Activated naive CD8-positive, alpha-beta T cell treated with anti-CD3 and anti-CD28 coated beads for 36 hours (primary cell): ENCODE results near the gene RASGEF1B. TPM values are rescaled to one million over a fixed set of nuclear protein-coding genes. Genes with fewer than 3 reads are reported as not detected.
A peak's percentile ranks its signal among the peaks of the same experiment; 100 is the strongest.
"Not testable (repeated sequence)": the region's sequence is repeated elsewhere in the genome, so short reads cannot be mapped to it uniquely, and the experiment has no call there.

Experiments
- DNase-seq: peaks from one replicate; pipeline ENCODE4 v3.0.0; 2021
- H3K27ac Mint-ChIP-seq: one replicate; pipeline ENCODE4 v1.8.0; 2022; ENCODE audit warnings: mild to moderate bottlenecking, moderate library complexity, mixed read lengths
- H3K27me3 Mint-ChIP-seq: one replicate; pipeline ENCODE4 v1.8.0; 2022; ENCODE audit warnings: mild to moderate bottlenecking, mixed read lengths
- H3K36me3 Mint-ChIP-seq: one replicate; pipeline ENCODE4 v1.8.0; 2021; ENCODE audit warnings: mild to moderate bottlenecking, mixed read lengths
- H3K4me1 Mint-ChIP-seq: one replicate; pipeline ENCODE4 v1.8.0; 2021; ENCODE audit warnings: mixed read lengths
- H3K4me3 Mint-ChIP-seq: one replicate; pipeline ENCODE4 v1.8.0; 2022; ENCODE audit warnings: mild to moderate bottlenecking, moderate library complexity, mixed read lengths
- H3K9me3 Mint-ChIP-seq: one replicate; pipeline ENCODE4 v1.8.0; 2022; ENCODE audit warnings: mixed read lengths
- total RNA-seq, 2 experiments: library from RNA; stranded (reverse); gene quantifications; one replicate each; pipeline ENCODE4 v1.2.3, GENCODE V29; 2021

Gene RASGEF1B
- total RNA-seq, 2 experiments from 2014 or later, result 6.7 to 6.9 TPM

DNA sequence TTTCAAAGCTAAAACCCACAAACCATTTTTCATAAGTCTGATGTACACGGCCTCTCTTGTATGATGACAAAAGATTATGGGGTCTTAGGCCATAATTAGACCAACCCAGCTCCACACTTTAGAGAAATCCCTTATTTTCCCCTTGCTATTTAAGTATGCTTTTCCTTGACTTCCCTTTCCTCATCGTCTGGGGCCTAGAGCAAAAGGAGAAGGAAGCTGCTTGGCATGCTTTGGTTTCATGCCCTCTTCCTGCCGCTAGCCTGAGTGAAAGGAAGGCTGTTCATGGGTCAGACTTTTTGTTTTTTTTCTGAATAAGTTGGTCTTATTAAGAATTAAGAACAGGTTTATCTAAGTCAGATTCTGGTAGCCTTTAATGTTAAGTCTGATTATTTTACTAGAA, 10.6 kb upstream of the RASGEF1B start:
- Mint-ChIP-seq H3K9me3 (peaks cover 4% of the 10 kb centered on the region), H3K27ac (no peak overlapping the region), H3K27me3 (no peaks in the 10 kb centered on the region), H3K4me1 (peaks cover 9% of the 10 kb centered on the region), H3K36me3 (no peaks in the 10 kb centered on the region), H3K4me3 (no peak overlapping the region)
- no peak for DNase-seq

DNA sequence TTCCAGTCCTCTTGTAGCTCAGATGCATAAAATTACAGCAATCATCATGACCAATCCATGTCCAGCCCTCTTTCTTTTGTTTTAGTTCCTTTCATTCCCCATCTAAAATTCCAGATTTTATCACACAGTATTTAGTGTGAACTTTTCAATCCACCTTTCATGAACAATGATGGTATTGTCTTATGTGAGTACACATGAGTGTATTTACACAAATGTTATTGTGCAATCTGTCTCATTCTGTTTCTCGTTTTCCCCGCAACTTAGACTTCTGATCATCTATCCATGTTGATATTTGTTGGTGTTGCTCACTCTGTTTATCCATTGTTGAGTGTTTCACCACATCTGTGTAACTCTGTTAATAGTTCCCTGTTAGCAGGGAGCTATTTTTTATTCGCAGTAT, 9.4 kb upstream of the RASGEF1B start:
- Mint-ChIP-seq H3K27me3 (no peaks in the 10 kb centered on the region), H3K27ac (no peak overlapping the region), H3K36me3 (no peaks in the 10 kb centered on the region), H3K4me3 (no peak overlapping the region), H3K9me3 (peaks cover 2% of the 10 kb centered on the region), H3K4me1 (peaks cover 6% of the 10 kb centered on the region)
- DNase-seq, result no peak

- not testable (repeated sequence) for DNase-seq, H3K4me3 Mint-ChIP-seq, H3K4me1 Mint-ChIP-seq, H3K9me3 Mint-ChIP-seq, H3K36me3 Mint-ChIP-seq, H3K27me3 Mint-ChIP-seq, H3K27ac Mint-ChIP-seq
Measured at GRCh38 chr4:81479573-81479972, 7.9 kb upstream of the RASGEF1B start.

DNA sequence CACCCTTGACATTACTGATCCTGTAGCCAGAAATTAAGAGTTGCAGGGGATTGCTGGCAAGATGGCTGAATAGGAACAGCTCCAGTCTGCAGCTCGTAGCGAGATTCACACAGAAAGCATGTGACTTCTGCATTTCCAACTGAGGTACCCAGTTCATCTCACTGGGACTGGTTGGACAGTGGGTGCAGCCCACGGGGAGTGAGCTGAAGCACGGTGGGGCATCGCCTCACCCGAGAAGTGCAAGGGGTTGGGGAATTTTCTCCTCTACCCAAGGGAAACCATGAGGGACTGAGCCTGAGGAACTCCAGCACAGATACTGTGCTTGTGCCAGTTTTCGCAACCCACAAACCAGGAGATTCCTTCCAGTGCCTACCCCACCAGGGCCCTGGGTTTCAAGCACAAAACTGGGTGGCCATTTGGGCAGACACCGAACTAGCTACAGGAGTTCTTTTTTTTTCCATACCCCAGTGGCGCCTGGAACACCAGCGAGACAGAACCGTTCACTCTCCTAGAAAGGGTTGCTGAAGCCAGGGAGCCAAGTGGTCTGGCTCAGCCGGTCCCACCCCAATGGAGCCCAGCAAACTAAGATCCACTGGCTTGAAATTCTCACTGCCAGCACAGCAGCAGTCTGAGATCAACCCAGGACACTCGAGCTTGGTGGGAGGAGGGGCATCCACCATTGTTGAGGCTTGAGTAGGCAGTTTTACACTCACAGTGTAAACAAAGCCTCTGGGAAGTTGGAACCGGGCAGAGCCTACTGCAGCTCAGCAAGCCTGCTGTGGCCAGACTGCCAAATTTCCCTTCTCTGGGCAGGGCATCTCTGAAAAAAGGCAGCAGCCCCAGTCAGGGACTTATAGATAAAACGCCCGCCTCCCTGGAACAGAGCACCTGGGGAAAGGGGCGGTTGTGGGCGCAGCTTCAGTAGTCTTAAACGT, 1.9 kb upstream of the RASGEF1B start:
- not testable (repeated sequence) for H3K36me3 Mint-ChIP-seq, DNase-seq, H3K27ac Mint-ChIP-seq, H3K9me3 Mint-ChIP-seq, H3K4me3 Mint-ChIP-seq, H3K27me3 Mint-ChIP-seq
- H3K4me1 Mint-ChIP-seq, result peaks cover 23% of the 10 kb centered on the region

DNA sequence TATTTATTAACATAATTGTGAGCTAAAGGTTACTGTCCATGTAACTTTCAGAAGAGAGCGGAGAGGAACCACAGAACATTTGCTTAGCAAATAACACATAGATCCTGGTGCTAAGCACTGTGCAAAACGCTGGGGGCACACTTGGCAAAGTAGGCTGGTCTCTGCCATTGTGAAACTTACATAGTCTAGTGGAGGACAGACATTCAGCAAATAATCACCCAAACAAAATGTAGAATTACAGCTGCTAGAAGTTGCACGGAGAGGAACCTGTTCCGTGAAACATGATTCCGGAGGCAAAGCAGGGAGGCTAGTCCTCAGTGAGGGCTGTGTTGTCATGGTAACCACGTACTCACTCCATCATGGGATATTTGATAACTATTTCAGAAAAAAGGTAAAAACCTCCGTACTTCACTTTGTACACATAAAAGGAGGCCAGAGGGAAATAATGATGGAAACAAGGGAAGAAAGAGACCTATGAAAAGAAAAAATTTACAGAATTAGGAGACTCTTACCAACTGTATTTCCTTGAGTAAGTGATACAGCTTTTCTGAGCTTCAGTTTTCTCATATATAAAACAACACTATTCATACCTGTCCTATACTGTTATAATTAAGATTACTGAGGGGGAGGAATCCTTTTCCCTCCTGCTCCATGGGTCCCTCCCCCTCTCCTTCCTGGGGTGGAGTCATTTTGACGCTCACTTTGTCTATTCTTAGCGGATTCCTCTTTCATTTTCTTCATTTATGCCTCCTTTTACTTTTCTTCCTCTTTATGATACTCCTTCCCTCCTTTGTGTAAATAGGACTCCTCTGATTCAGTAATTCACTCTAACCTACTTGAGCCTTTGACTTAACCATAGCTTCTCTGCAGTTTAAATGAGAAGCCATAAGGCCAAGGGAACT, 825 bp upstream of the RASGEF1B start:
- Mint-ChIP-seq H3K4me1 (peaks cover 26% of the 10 kb centered on the region), H3K27me3 (no peaks in the 10 kb centered on the region), H3K4me3 (peak overlapping the region; percentile 84), H3K27ac (peak overlapping the region; percentile 93), H3K9me3 (peaks cover 5% of the 10 kb centered on the region), H3K36me3 (peaks cover 5% of the 10 kb centered on the region)
- peak; percentile 40 for DNase-seq

GRCh38 chr4:81471298-81471587, 464 bp downstream of the RASGEF1B start:
- peak overlapping the region; percentile 88 for H3K4me3 Mint-ChIP-seq
- H3K9me3 Mint-ChIP-seq, result peaks cover 5% of the 10 kb centered on the region
- no peaks in the 10 kb centered on the region for H3K27me3 Mint-ChIP-seq
- DNase-seq, result no peak
- peaks cover 5% of the 10 kb centered on the region for H3K36me3 Mint-ChIP-seq
- H3K4me1 Mint-ChIP-seq, result peaks cover 31% of the 10 kb centered on the region
- H3K27ac Mint-ChIP-seq, result peak overlapping the region; percentile 82

DNA sequence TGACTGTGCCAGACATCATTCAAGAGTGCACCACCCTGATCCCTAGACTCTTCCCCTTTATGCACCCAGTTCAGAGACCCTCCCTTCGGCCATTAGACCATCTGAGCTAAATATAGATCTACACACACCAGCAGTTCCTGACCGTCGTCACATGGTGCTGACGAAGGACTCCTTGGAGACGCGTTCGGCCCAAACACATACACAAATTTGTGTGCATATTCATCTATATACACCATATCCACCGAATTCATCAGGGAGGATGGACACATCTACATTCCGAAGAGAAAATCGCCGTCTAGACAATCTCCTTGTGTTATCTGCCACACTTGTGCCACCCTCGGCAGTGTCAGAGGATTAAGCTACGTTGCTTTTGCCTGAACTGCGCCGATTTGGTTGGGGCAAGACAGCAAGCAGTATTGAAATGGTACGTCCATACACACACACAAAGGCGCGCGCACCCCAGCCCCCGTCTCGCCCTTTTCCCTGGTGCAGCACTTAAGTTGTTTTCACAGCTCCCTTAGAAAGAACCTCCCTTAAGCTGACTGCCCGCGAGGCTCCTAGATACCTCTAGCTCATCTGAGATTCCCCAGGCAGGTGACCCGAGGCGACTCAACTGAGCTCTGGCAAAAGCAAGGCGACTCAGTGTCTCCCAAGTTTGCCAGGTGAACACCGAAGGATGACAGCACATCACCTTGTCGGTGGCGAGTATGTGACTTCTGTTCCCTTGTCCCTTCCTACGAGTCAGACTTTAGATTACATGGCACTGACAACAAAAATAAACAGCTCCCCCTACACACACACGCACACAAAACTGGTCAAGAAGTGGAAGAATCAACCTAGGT, 1.0 kb downstream of the RASGEF1B start:
- Mint-ChIP-seq H3K36me3 (peaks cover 5% of the 10 kb centered on the region), H3K9me3 (peaks cover 5% of the 10 kb centered on the region), H3K4me1 (peaks cover 31% of the 10 kb centered on the region), H3K27me3 (no peaks in the 10 kb centered on the region), H3K27ac (peak overlapping the region; percentile 82), H3K4me3 (peak overlapping the region; percentile 88)
- peak; percentile 44 for DNase-seq

DNA sequence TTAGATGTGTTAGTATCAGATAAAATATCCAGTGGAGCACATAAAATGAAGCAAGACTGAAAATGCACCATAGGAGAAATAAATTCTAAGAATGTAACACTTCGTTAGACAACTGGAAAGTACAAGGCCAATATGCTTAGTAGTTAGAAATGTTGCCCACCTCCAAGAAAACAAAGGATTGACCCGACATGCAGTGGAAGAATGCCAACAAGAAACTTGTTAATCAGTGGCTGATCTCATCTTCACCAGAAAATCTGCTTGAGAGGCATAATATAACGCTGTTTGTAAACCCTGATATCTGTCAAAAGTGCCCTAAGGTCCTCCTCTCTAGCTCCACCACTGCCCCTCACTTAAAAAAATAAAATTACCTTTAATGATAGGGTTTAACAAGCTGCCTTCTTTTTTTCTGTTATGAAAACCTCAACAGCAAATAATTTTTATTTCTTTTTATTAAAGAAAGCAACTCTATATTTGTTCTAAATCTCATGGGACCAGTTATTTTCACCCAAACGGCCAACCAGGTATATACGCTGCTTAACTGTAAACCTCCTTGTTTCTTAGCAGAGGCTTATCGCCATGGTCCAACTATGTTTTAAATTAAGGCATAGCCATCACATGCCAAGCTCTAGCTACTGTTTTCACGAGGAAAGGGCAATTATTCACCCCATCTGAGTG, 1.8 kb downstream of the RASGEF1B start:
- peak overlapping the region; percentile 88 for H3K4me3 Mint-ChIP-seq
- peaks cover 5% of the 10 kb centered on the region for H3K36me3 Mint-ChIP-seq
- H3K27me3 Mint-ChIP-seq, result no peaks in the 10 kb centered on the region
- peaks cover 5% of the 10 kb centered on the region for H3K9me3 Mint-ChIP-seq
- H3K4me1 Mint-ChIP-seq, result peaks cover 31% of the 10 kb centered on the region
- H3K27ac Mint-ChIP-seq, result peak overlapping the region; percentile 82
- no peak for DNase-seq

- Mint-ChIP-seq H3K36me3 (peaks cover 5% of the 10 kb centered on the region), H3K9me3 (peaks cover 5% of the 10 kb centered on the region), H3K27me3 (no peaks in the 10 kb centered on the region), H3K27ac (no peak overlapping the region), H3K4me3 (peak overlapping the region; percentile 32), H3K4me1 (peaks cover 43% of the 10 kb centered on the region)
- no peak for DNase-seq
Measured at GRCh38 chr4:81468678-81469077, 3.0 kb downstream of the RASGEF1B start.

DNA sequence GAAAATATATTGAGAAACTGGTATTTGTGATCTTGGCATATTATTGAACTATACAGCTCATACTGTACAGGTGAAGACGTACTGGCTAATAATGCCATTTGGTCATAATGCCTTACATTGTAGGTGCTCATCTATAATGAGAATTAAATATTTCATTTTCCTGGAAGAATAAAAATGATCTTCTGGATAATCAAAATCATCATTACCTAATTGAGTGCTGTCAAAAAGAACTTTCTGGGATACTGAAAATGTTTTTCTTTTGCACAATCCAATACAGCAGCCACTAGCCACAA, 4.1 kb downstream of the RASGEF1B start:
- Mint-ChIP-seq H3K4me3 (no peak overlapping the region), H3K36me3 (no peaks in the 10 kb centered on the region), H3K9me3 (no peaks in the 10 kb centered on the region), H3K4me1 (peaks cover 49% of the 10 kb centered on the region), H3K27ac (no peak overlapping the region), H3K27me3 (no peaks in the 10 kb centered on the region)
- no peak for DNase-seq

- H3K4me3 Mint-ChIP-seq, result no peak overlapping the region
- peak; percentile 48 for DNase-seq
- H3K4me1 Mint-ChIP-seq, result peaks cover 49% of the 10 kb centered on the region
- H3K36me3 Mint-ChIP-seq, result no peaks in the 10 kb centered on the region
- no peak overlapping the region for H3K27ac Mint-ChIP-seq
- H3K27me3 Mint-ChIP-seq, result no peaks in the 10 kb centered on the region
- H3K9me3 Mint-ChIP-seq, result no peaks in the 10 kb centered on the region
Measured at GRCh38 chr4:81466841-81467671, 4.7 kb downstream of the RASGEF1B start.

- H3K27me3 Mint-ChIP-seq, result no peaks in the 10 kb centered on the region
- DNase-seq, result no peak
- H3K36me3 Mint-ChIP-seq, result no peaks in the 10 kb centered on the region
- peaks cover 57% of the 10 kb centered on the region for H3K4me1 Mint-ChIP-seq
- no peak overlapping the region for H3K27ac Mint-ChIP-seq
- H3K9me3 Mint-ChIP-seq, result no peaks in the 10 kb centered on the region
- no peak overlapping the region for H3K4me3 Mint-ChIP-seq
Measured at GRCh38 chr4:81465406-81466340, 6.0 kb downstream of the RASGEF1B start.

GRCh38 chr4:81460834-81461233, 10.9 kb downstream of the RASGEF1B start:
- Mint-ChIP-seq H3K4me3 (no peak overlapping the region), H3K4me1 (peaks cover 47% of the 10 kb centered on the region), H3K36me3 (peaks cover 18% of the 10 kb centered on the region), H3K27me3 (no peaks in the 10 kb centered on the region), H3K9me3 (no peaks in the 10 kb centered on the region), H3K27ac (no peak overlapping the region)
- DNase-seq, result no peak
